GM12873 (cell line): ENCODE data around the gene CCT5.

ENCODE experiments used
- CTCF ChIP-seq: IDR thresholded peaks from 2 replicates; pipeline ENCODE4 v1.5.1; 2012; ENCODE audit warnings: low read depth, mild to moderate bottlenecking, moderate library complexity, low read length, control low read depth; ENCODE audit not compliant: insufficient read depth; ENCODE audit errors: missing control alignments

The CCT5 gene

DNA sequence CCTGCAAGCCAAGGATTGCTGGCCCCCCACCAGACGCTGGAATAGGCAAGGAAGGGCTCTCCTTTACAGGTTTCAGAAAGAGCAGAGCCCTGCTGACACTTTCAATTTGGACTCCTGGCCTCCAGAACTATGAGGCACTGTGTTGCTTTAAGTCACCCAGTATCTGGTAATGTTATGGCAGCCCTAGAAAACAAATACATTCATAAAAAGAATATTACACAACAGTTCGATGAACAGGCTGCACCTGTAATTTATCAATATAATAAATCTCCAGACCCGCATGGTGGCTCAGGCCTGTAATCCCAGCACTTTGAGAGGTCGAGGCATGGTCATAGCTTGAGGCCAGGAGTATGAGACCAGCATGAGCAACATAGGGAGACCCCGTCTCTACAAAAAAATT, 50.2 kb downstream of the CCT5 start:
- no peak for TF ChIP-seq CTCF

- no peak for TF ChIP-seq CTCF
These were observed 51.2 kb downstream of the CCT5 start for GRCh38 chr5:10301266-10301665.

DNA sequence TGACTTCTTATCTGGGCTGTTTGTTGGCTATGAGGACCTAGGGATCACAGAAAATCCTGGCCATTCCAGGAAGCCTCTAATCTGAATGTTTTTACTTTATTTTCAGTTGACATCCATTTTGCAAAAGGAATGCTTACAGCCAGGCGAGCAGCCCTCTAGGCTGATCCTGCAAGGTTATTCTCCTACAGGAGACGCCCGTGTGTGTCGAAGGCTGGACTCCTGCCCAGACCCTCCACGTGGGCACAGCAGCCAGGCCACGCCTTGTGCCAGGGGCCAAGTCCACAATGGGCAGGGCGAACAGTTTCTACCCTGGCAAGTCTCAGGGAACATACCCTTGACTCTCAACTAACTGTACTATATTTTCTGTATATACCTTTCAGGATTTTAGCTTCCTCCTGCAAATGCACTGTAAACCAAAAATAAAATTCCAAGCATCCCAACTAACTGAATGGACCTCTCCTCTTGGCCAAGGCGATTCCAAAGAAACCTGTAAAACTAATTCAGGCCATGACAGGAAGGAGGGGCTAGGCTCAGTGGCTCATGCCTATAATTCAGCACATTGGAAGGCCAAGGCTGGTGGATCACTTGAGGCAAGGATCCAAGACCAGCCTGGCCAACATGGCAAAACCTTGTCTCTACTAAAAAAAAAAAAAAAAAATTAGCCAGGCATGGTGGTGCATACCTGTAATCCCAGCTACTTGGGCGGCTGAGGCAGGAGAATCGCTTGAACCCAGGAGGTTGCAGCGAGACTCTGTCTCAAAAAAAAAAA, 51.9 kb downstream of the CCT5 start:
- no peak for TF ChIP-seq CTCF

DNA sequence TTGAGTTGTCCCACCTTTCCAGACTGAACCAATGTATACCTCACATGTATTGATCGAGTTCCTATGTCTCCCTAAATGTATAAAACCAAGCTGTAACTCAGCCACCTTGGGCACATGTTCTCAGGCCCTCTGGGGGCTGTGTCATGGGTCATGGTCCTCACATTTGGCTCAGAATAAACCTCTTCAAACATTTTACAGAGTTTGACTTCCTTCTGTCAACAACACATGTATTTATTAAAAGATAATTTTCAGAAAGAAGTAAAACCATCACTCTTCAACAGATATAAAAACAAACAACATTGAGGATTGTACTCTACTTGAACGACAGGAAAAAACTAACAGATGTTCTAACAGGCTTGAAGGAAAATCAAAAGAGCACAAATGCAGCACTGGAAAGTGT, 53.1 kb downstream of the CCT5 start:
- TF ChIP-seq CTCF, result no peak

GRCh38 chr5:10303699-10304170, 53.7 kb downstream of the CCT5 start:
- TF ChIP-seq CTCF, result no peak

DNA sequence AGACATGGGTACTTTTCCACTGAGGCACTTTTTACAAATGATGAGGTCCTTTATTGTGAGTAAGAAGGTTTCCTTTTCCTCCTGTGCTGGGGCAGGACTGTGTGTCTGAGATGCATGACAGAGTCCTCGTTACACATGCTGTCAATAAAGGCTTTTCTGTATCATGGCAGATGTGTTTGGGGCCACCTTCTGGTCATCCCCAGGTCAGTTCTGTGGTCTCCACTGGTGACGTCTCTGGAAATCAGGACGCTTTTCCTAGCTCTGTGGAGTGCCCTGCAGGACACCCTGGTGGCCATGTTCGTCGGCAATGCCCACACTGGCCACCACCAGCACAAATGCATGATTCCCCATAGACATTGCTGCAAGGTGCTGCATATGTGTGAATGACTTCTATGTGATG, 54.9 kb downstream of the CCT5 start:
- TF ChIP-seq CTCF, result no peak

GRCh38 chr5:10306114-10306513, 56.0 kb downstream of the CCT5 start:
- TF ChIP-seq CTCF, result no peak
